ENCODE results near the gene PFN1.

GRCh38 chr17:4965311-4965986, 17.1 kb upstream of the PFN1 start:
- TF ChIP-seq TAF1 (IDR thresholded peaks at IDR 0.05; ENCODE audit: low read depth) (no peak), EP300 (IDR thresholded peaks at IDR 0.05; ENCODE audit: borderline replicate concordance) (no peak), REST (IDR thresholded peaks at IDR 0.05; ENCODE audit: low read depth) (no peak), MAX (IDR thresholded peaks at IDR 0.05) (no peak), TCF12 (IDR thresholded peaks at IDR 0.05; ENCODE audit: low read depth) (no peak), USF1 (IDR thresholded peaks at IDR 0.05) (no peak), FOXM1 (IDR thresholded peaks at IDR 0.05; ENCODE audit: borderline replicate concordance, low read depth) (no peak)

Data from Ishikawa (cell line).